ENCODE measurements around the gene TRIM52. TPM values are rescaled to one million over a fixed set of nuclear protein-coding genes. Genes with fewer than 3 reads are reported as not detected.

Gene TRIM52
- total and polyA plus RNA-seq, 10 of the 15 experiments (the other 5 are each of a cell fraction or from before 2014, with no cell fraction given) = 1.4 to 24.3 (median 8.1) TPM

- TF ChIP-seq PRDM15 (CRISPR knock-in tag; IDR thresholded peaks at IDR 0.05) = no peak
- 0 out of 2 replicates have a peak, but pooled peaks have one; percentile 64 for TF ChIP-seq WRNIP1 (IDR thresholded peaks at IDR 0.05; ENCODE audit: borderline replicate concordance, low read depth, low read length)
- peak in 1 of 2 experiments; percentile 57; a peak in 1 of 4 replicates for TF ChIP-seq ETV6 (conservative IDR thresholded peaks at IDR 0.05 in 1 of 2, IDR thresholded peaks at IDR 0.05 in 1 of 2; ENCODE audit: borderline replicate concordance in 1 of 2, low read depth in 1 of 2)
- TF ChIP-seq MAX (IDR thresholded peaks at IDR 0.05; ENCODE audit: low read depth, low read length) = peak; percentile 77
- TF ChIP-seq E4F1 (IDR thresholded peaks at IDR 0.05; ENCODE audit: borderline replicate concordance, partially characterized antibody) = peak; percentile 13
- TF ChIP-seq BCLAF1 (IDR thresholded peaks at IDR 0.05) = peak; percentile 83; the same call in 1 of the 2 replicates
- TF ChIP-seq CEBPB (IDR thresholded peaks at IDR 0.05; ENCODE audit: borderline replicate concordance in 1 of 2, low read depth in 2 of 2, low read length in 2 of 2) = no peak
- TF ChIP-seq RELB (IDR thresholded peaks at IDR 0.05; ENCODE audit: low read depth) = peak; percentile 73; the same call in 1 of the 2 replicates
- peak; percentile 80; the same call in 1 of the 2 replicates for TF ChIP-seq RB1 (IDR thresholded peaks at IDR 0.05; ENCODE audit: borderline replicate concordance)
- TF ChIP-seq SREBF2 (IDR thresholded peaks at IDR 0.05; ENCODE audit: low read length) = peak; percentile 52; the same call in 1 of the 2 replicates
- TF ChIP-seq MYB (IDR thresholded peaks at IDR 0.05; ENCODE audit: borderline replicate concordance, low read depth, low read length) = no peak; the same call in 1 of the 2 replicates
- no peak for TF ChIP-seq MEF2A (IDR thresholded peaks at IDR 0.05; ENCODE audit: insufficient read depth, low read depth, low read length)
- 0 out of 2 replicates have a peak, but pooled peaks have one; percentile 29 for TF ChIP-seq ZBTB33 (IDR thresholded peaks at IDR 0.05)
Measured at GRCh38 chr5:181243564-181244343, 17.2 kb downstream of the TRIM52 start, which contains the start of gene RACK1 (continued).

All from GM12878 (cell line).